CD8-positive, alpha-beta memory T cell (primary cell): ENCODE data around the gene PIN1. TPM values are rescaled to one million over a fixed set of nuclear protein-coding genes. Genes with fewer than 3 reads are reported as not detected.
"Not testable (repeated sequence)": the region's sequence is repeated elsewhere in the genome, so short reads cannot be mapped to it uniquely, and the experiment has no call there.

Experiments
- CTCF ChIA-PET: fragments of 350-600 bp; sonication (Branson Sonifier 250); formaldehyde crosslinking; loops from one replicate; lab custom pipeline; 2021; ENCODE audit warnings: antibody characterized with exemption; lab: Charles Lee
- POLR2A ChIA-PET: fragments of 350-600 bp; sonication (Branson Sonifier 250); formaldehyde crosslinking; loops from one replicate; lab custom pipeline; 2021; ENCODE audit warnings: antibody characterized with exemption; lab: Charles Lee
- DNase-seq, 5 donors: peaks; one replicate each; pipeline versions ENCODE4 v3.0.0 to v3.0.0-alpha.2; 2020 to 2022; ENCODE audit warnings: mixed read lengths in 1 of 5
- H3K27ac ChIP-seq: one replicate; pipeline ENCODE4 v1.7.0; 2013; ENCODE audit warnings: low read depth, mild to moderate bottlenecking, low read length, moderate library complexity
- H3K27me3 ChIP-seq: 2 replicates; pipeline ENCODE4 v1.7.0; 2013; ENCODE audit warnings: low read length, mild to moderate bottlenecking; ENCODE audit not compliant: insufficient read depth, poor library complexity, severe bottlenecking
- H3K36me3 ChIP-seq: 2 replicates; pipeline ENCODE4 v1.7.0; 2013; ENCODE audit warnings: mild to moderate bottlenecking, low read length, moderate library complexity; ENCODE audit not compliant: insufficient read depth
- H3K4me1 ChIP-seq: 2 replicates; pipeline ENCODE4 v1.7.0; 2013; ENCODE audit warnings: mild to moderate bottlenecking, low read length, moderate library complexity; ENCODE audit not compliant: insufficient read depth
- H3K4me3 ChIP-seq: 2 replicates; pipeline ENCODE4 v1.7.0; 2013; ENCODE audit warnings: mild to moderate bottlenecking, low read length
- H3K9me3 ChIP-seq: 2 replicates; pipeline ENCODE4 v1.7.0; 2013; ENCODE audit warnings: mild to moderate bottlenecking, low read length
- H3K27ac Mint-ChIP-seq, 8 donors: one replicate each; pipeline ENCODE4 v1.8.0; 2020 to 2021; ENCODE audit warnings: mixed read lengths in 8 of 8, mild to moderate bottlenecking in 6 of 8, inconsistent platforms in 3 of 8, moderate library complexity in 3 of 8
- H3K27me3 Mint-ChIP-seq, 2 donors: one replicate each; pipeline ENCODE4 v1.8.0; 2020 to 2021; ENCODE audit warnings: mixed read lengths in 2 of 2, mild to moderate bottlenecking in 1 of 2, moderate library complexity in 1 of 2
- H3K36me3 Mint-ChIP-seq, 3 donors: one replicate each; pipeline ENCODE4 v1.8.0; 2020 to 2021; ENCODE audit warnings: mixed read lengths in 3 of 3, inconsistent platforms in 1 of 3, mild to moderate bottlenecking in 1 of 3
- H3K4me1 Mint-ChIP-seq, 3 donors: one replicate each; pipeline ENCODE4 v1.8.0; 2020 to 2021; ENCODE audit warnings: mixed read lengths in 3 of 3, inconsistent platforms in 1 of 3, mild to moderate bottlenecking in 1 of 3
- H3K4me3 Mint-ChIP-seq, 7 donors: one replicate each; pipeline ENCODE4 v1.8.0; 2020 to 2021; ENCODE audit warnings: mixed read lengths in 7 of 7, mild to moderate bottlenecking in 6 of 7, moderate library complexity in 4 of 7, inconsistent platforms in 2 of 7
- H3K9me3 Mint-ChIP-seq, 5 donors: one replicate each; pipeline ENCODE4 v1.8.0; 2020 to 2022; ENCODE audit warnings: mixed read lengths in 5 of 5, mild to moderate bottlenecking in 3 of 5, moderate library complexity in 2 of 5, inconsistent platforms in 1 of 5
- polyA plus RNA-seq: library from polyadenylated mRNA; unstranded; fragments of 300-500 nt; fragmentation: Illumina TruSeq; gene quantifications from one replicate; pipeline ENCODE4 v1.2.3, GENCODE V29; 2021
- total RNA-seq, 2 experiments: library from RNA; stranded (reverse); gene quantifications; one replicate each; pipeline ENCODE4 v1.2.3, GENCODE V29; 2021

PIN1 gene
- total and polyA plus RNA-seq, 3 experiments from 2014 or later = 103 to 112 (median 110) TPM

GRCh38 chr19:9791073-9791367 lies 44.1 kb upstream of the PIN1 start:
- Mint-ChIP-seq H3K4me1 (peaks cover 27% of the 10 kb centered on the region in 3 donors), H3K27ac (peak overlapping the region in 6 of 8 donors; percentile 86 to 98 (median 96)), H3K4me3 (peak overlapping the region in 5 of 7 donors; percentile 88 to 96 (median 90))
- Histone ChIP-seq H3K27ac (peak overlapping the region; percentile 33), H3K4me1 (peaks cover 11% of the 10 kb centered on the region)
- POLR2A ChIA-PET, H3K9me3 Mint-ChIP-seq, H3K4me3 ChIP-seq, H3K27me3 Mint-ChIP-seq, DNase-seq, H3K27me3 ChIP-seq, H3K9me3 ChIP-seq, H3K36me3 Mint-ChIP-seq, H3K36me3 ChIP-seq: not testable (repeated sequence)
- CTCF ChIA-PET = interaction anchor here (1.2 kb wide), 1 partner anchor 169 kb away, joined by 4 read pairs; no protein-coding TSS in a partner anchor

GRCh38 chr19:9791552-9792205 lies 43.4 kb upstream of the PIN1 start:
- Histone ChIP-seq H3K4me1 (peaks cover 8% of the 10 kb centered on the region), H3K27ac (peak overlapping the region; percentile 82), H3K9me3 (no peaks in the 10 kb centered on the region), H3K4me3 (peak overlapping the region; percentile 86), H3K36me3 (no peaks in the 10 kb centered on the region), H3K27me3 (no peaks in the 10 kb centered on the region)
- POLR2A ChIA-PET = no interaction called here
- Mint-ChIP-seq H3K9me3 (peaks cover 0 to 3% (median 0%) of the 10 kb centered on the region in 5 donors), H3K4me1 (peaks cover 27% of the 10 kb centered on the region in 3 donors), H3K36me3 (peaks cover 0 to 2% (median 0%) of the 10 kb centered on the region in 3 donors), H3K27ac (peak overlapping the region; percentile 86 to 98 (median 95)), H3K27me3 (no peaks in the 10 kb centered on the region), H3K4me3 (peak overlapping the region; percentile 88 to 96 (median 90))
- DNase-seq = peak; percentile 84 to 96 (median 93)
- CTCF ChIA-PET = interaction anchor here (1.2 kb wide), 1 partner anchor 170 kb away, joined by 4 read pairs; no protein-coding TSS in a partner anchor

GRCh38 chr19:9792206-9793070 lies 42.7 kb upstream of the PIN1 start:
- ChIA-PET POLR2A (interaction anchor here (0.7 kb wide), 1 partner anchor 402 kb away, joined by 6 read pairs; the partner anchor contains the start of gene DNMT1), CTCF (interaction anchor here (1.4 kb wide), 1 partner anchor 26 kb away, joined by 4 read pairs; the partner anchor contains the start of gene FBXL12)
- H3K4me3 Mint-ChIP-seq = peak overlapping the region; percentile 88 to 96 (median 90)
- peaks cover 0 to 3% (median 0%) of the 10 kb centered on the region in 5 donors for H3K9me3 Mint-ChIP-seq
- H3K36me3 Mint-ChIP-seq = peaks cover 0 to 2% (median 0%) of the 10 kb centered on the region in 3 donors
- peak; percentile 87 to 95 (median 90) for DNase-seq
- H3K4me1 Mint-ChIP-seq = peaks cover 25 to 26% (median 25%) of the 10 kb centered on the region in 3 donors
- Histone ChIP-seq H3K36me3 (no peaks in the 10 kb centered on the region), H3K9me3 (no peaks in the 10 kb centered on the region), H3K27ac (peak overlapping the region; percentile 82), H3K4me3 (peak overlapping the region; percentile 86), H3K4me1 (peaks cover 6% of the 10 kb centered on the region), H3K27me3 (no peaks in the 10 kb centered on the region)
- no peaks in the 10 kb centered on the region for H3K27me3 Mint-ChIP-seq
- H3K27ac Mint-ChIP-seq = peak overlapping the region; percentile 86 to 98 (median 94)

GRCh38 chr19:9793071-9793591 lies 42.0 kb upstream of the PIN1 start:
- H3K4me1 Mint-ChIP-seq = peaks cover 25 to 26% (median 25%) of the 10 kb centered on the region in 3 donors
- peak in 3 of 5 donors; percentile 52 to 75 (median 55) for DNase-seq
- Histone ChIP-seq H3K27ac (peak overlapping the region; percentile 82), H3K4me1 (peaks cover 6% of the 10 kb centered on the region), H3K4me3 (peak overlapping the region; percentile 86), H3K36me3 (no peaks in the 10 kb centered on the region), H3K9me3 (no peaks in the 10 kb centered on the region), H3K27me3 (no peaks in the 10 kb centered on the region)
- POLR2A ChIA-PET = interaction anchor here (0.7 kb wide), 1 partner anchor 402 kb away, joined by 6 read pairs; the partner anchor contains the start of gene DNMT1
- peak overlapping the region; percentile 88 to 96 (median 90) for H3K4me3 Mint-ChIP-seq
- H3K27ac Mint-ChIP-seq = peak overlapping the region; percentile 86 to 98 (median 94)
- H3K36me3 Mint-ChIP-seq = peaks cover 0 to 2% (median 0%) of the 10 kb centered on the region in 3 donors
- CTCF ChIA-PET = interaction anchor here (0.6 to 3.2 kb wide), 4 partner anchors 8 to 207 kb away, joined by 3 to 10 read pairs (median 4); partner anchors contain the start of gene FBXL12
- H3K27me3 Mint-ChIP-seq = no peaks in the 10 kb centered on the region
- peaks cover 0 to 3% (median 0%) of the 10 kb centered on the region in 5 donors for H3K9me3 Mint-ChIP-seq

GRCh38 chr19:9796113-9796773 lies 38.9 kb upstream of the PIN1 start:
- H3K9me3 ChIP-seq = no peaks in the 10 kb centered on the region
- peaks cover 0 to 2% (median 0%) of the 10 kb centered on the region in 3 donors for H3K36me3 Mint-ChIP-seq
- peaks cover 0 to 3% (median 0%) of the 10 kb centered on the region in 5 donors for H3K9me3 Mint-ChIP-seq
- H3K27me3 Mint-ChIP-seq = no peaks in the 10 kb centered on the region
- peak; percentile 67 to 91 (median 86) for DNase-seq
- POLR2A ChIA-PET = interaction anchor here (0.8 kb wide), 1 partner anchor 23 kb away, joined by 3 read pairs; the partner anchor contains the start of gene FBXL12
- H3K4me1 ChIP-seq = peaks cover 17% of the 10 kb centered on the region
- peak overlapping the region; percentile 47 for H3K27ac ChIP-seq
- no peaks in the 10 kb centered on the region for H3K27me3 ChIP-seq
- H3K27ac Mint-ChIP-seq = peak overlapping the region; percentile 43 to 97 (median 90)
- peak overlapping the region in 1 of 7 donors; percentile 88 for H3K4me3 Mint-ChIP-seq
- no peaks in the 10 kb centered on the region for H3K36me3 ChIP-seq
- peaks cover 26 to 33% (median 29%) of the 10 kb centered on the region in 3 donors for H3K4me1 Mint-ChIP-seq
- CTCF ChIA-PET = interaction anchor here (0.6 to 3.2 kb wide), 10 partner anchors 10 to 726 kb away, joined by 3 to 11 read pairs (median 5); partner anchors contain the start of genes FBXL12 and ZNF846
- H3K4me3 ChIP-seq = no peak overlapping the region

- peaks cover 17% of the 10 kb centered on the region for H3K4me1 ChIP-seq
- Mint-ChIP-seq H3K4me3 (no peak overlapping the region), H3K4me1 (peaks cover 22 to 29% (median 25%) of the 10 kb centered on the region in 3 donors), H3K36me3 (peaks cover 0 to 2% (median 0%) of the 10 kb centered on the region in 3 donors), H3K27me3 (no peaks in the 10 kb centered on the region), H3K27ac (peak overlapping the region in 1 of 8 donors; percentile 17), H3K9me3 (peaks cover 0 to 3% (median 0%) of the 10 kb centered on the region in 5 donors)
- no peak overlapping the region for H3K27ac ChIP-seq
- H3K36me3 ChIP-seq = no peaks in the 10 kb centered on the region
- DNase-seq = peak in 1 of 5 donors; percentile 8
- H3K9me3 ChIP-seq = no peaks in the 10 kb centered on the region
- ChIA-PET CTCF (interaction anchor here (1.4 to 3.3 kb wide), 4 partner anchors 10 to 592 kb away, joined by 5 to 11 read pairs (median 8); no protein-coding TSS in a partner anchor), POLR2A (interaction anchor here (0.6 kb wide), 1 partner anchor 40 kb away, joined by 4 read pairs; no protein-coding TSS in a partner anchor)
- H3K27me3 ChIP-seq = no peaks in the 10 kb centered on the region
- H3K4me3 ChIP-seq = no peak overlapping the region
Measured at GRCh38 chr19:9797871-9798270, 37.2 kb upstream of the PIN1 start.

- Histone ChIP-seq H3K27ac (no peak overlapping the region), H3K4me1 (peaks cover 17% of the 10 kb centered on the region), H3K36me3 (no peaks in the 10 kb centered on the region), H3K9me3 (no peaks in the 10 kb centered on the region), H3K4me3 (no peak overlapping the region), H3K27me3 (no peaks in the 10 kb centered on the region)
- no peak for DNase-seq
- ChIA-PET POLR2A (interaction anchor here (1.8 kb wide), 1 partner anchor 20 kb away, joined by 10 read pairs; the partner anchor contains the start of gene FBXL12), CTCF (interaction anchor here (0.6 to 3.3 kb wide), 5 partner anchors 9 to 593 kb away, joined by 3 to 11 read pairs (median 5); no protein-coding TSS in a partner anchor)
- Mint-ChIP-seq H3K36me3 (peaks cover 0 to under 1% (median 0%) of the 10 kb centered on the region in 3 donors), H3K27ac (peak overlapping the region in 4 of 8 donors; percentile 2 to 62 (median 23)), H3K9me3 (no peaks in the 10 kb centered on the region), H3K4me1 (peaks cover 19 to 24% (median 21%) of the 10 kb centered on the region in 3 donors), H3K4me3 (peak overlapping the region in 2 of 7 donors; percentile 1 to 33), H3K27me3 (no peaks in the 10 kb centered on the region)
Measured at GRCh38 chr19:9799162-9799561, 36.0 kb upstream of the PIN1 start.
